Panc1 (cell line): ENCODE results near the gene OR2AE1.

Experiments used
- CTCF ChIP-seq: fragments of 450-650 bp; IDR thresholded peaks from 2 replicates; pipeline ENCODE4 v1.5.1; 2017; ENCODE audit warnings: mild to moderate bottlenecking
- POLR2AphosphoS5 ChIP-seq: IDR thresholded peaks from 2 replicates; pipeline ENCODE4 v1.6.1; 2012; ENCODE audit warnings: mild to moderate bottlenecking, low read depth, low read length, moderate library complexity
- REST ChIP-seq, 2 experiments: IDR thresholded peaks; 2 replicates each; pipeline ENCODE4 v1.6.1; 2011 to 2012; ENCODE audit warnings: low read depth in 2 of 2, control low read depth in 1 of 2, low read length in 1 of 2, mild to moderate bottlenecking in 1 of 2, moderate library complexity in 1 of 2; ENCODE audit not compliant: insufficient read depth in 1 of 2
- SIN3A ChIP-seq: IDR thresholded peaks from 2 replicates; pipeline ENCODE4 v1.6.1; 2012; ENCODE audit warnings: low read depth, mild to moderate bottlenecking, low read length, moderate library complexity, borderline replicate concordance; ENCODE audit not compliant: insufficient read depth
- TCF7L2 ChIP-seq: IDR thresholded peaks from 2 replicates; pipeline ENCODE4 v1.6.1; 2011; ENCODE audit warnings: mild to moderate bottlenecking, low read depth, low read length, inconsistent platforms

GRCh38 chr7:99843808-99844207, 33.0 kb downstream of the OR2AE1 start:
- TF ChIP-seq CTCF (no peak), SIN3A (no peak), TCF7L2 (no peak), POLR2AphosphoS5 (no peak), REST (IDR thresholded peaks at IDR 0.05; ENCODE audit: insufficient read depth in 1 of 2, low read depth in 2 of 2, low read length in 1 of 2) (no peak)
